CD4-positive, alpha-beta memory T cell (primary cell): Measurements from ENCODE around the gene ERG. TPM values are rescaled to one million over a fixed set of nuclear protein-coding genes. Genes with fewer than 3 reads are reported as not detected.

Experiments
- CTCF ChIA-PET: fragments of 350-600 bp; sonication (Branson Sonifier 250); formaldehyde crosslinking; loops from one replicate; lab custom pipeline; 2021; ENCODE audit warnings: inconsistent platforms; ENCODE audit not compliant: partially characterized antibody; lab: Charles Lee
- POLR2A ChIA-PET: fragments of 350-600 bp; sonication (Branson Sonifier 250); formaldehyde crosslinking; loops from one replicate; lab custom pipeline; 2021; ENCODE audit not compliant: partially characterized antibody; lab: Charles Lee
- DNase-seq, 5 donors: peaks; one replicate each; pipeline versions ENCODE4 v3.0.0 to v3.0.0-alpha.2; 2020 to 2022; ENCODE audit warnings: mixed read lengths in 1 of 5
- H3K27ac ChIP-seq: one replicate; pipeline ENCODE4 v1.7.0; 2013; ENCODE audit warnings: low read depth, low read length
- H3K27me3 ChIP-seq: 2 replicates; pipeline ENCODE4 v1.7.0; 2013; ENCODE audit warnings: mild to moderate bottlenecking, low read length, moderate library complexity; ENCODE audit not compliant: insufficient read depth
- H3K36me3 ChIP-seq: 2 replicates; pipeline ENCODE4 v1.7.0; 2013; ENCODE audit warnings: mild to moderate bottlenecking, low read length, moderate library complexity; ENCODE audit not compliant: insufficient read depth
- H3K4me1 ChIP-seq: 2 replicates; pipeline ENCODE4 v1.7.0; 2013; ENCODE audit warnings: mild to moderate bottlenecking, low read length, moderate library complexity; ENCODE audit not compliant: insufficient read depth
- H3K4me3 ChIP-seq, 2 donors: one replicate each; pipeline ENCODE4 v1.7.0; 2013; ENCODE audit warnings: low read length in 2 of 2, mild to moderate bottlenecking in 1 of 2
- H3K9me3 ChIP-seq, 2 donors: one replicate each; pipeline ENCODE4 v1.7.0; 2013; ENCODE audit warnings: low read length in 2 of 2, control low read depth in 1 of 2; ENCODE audit not compliant: control insufficient read depth in 1 of 2
- H3K27ac Mint-ChIP-seq, 7 donors: one replicate each; pipeline ENCODE4 v1.8.0; 2020 to 2021; ENCODE audit warnings: mixed read lengths in 7 of 7, mild to moderate bottlenecking in 6 of 7, inconsistent platforms in 3 of 7, moderate library complexity in 3 of 7
- H3K27me3 Mint-ChIP-seq, 2 donors: one replicate each; pipeline ENCODE4 v1.8.0; 2020 to 2021; ENCODE audit warnings: mixed read lengths in 2 of 2
- H3K36me3 Mint-ChIP-seq, 2 donors: one replicate each; pipeline ENCODE4 v1.8.0; 2020 to 2021; ENCODE audit warnings: mixed read lengths in 2 of 2, inconsistent platforms in 1 of 2, mild to moderate bottlenecking in 1 of 2
- H3K4me1 Mint-ChIP-seq, 4 donors: one replicate each; pipeline ENCODE4 v1.8.0; 2020 to 2021; ENCODE audit warnings: mixed read lengths in 4 of 4, mild to moderate bottlenecking in 1 of 4
- H3K4me3 Mint-ChIP-seq, 8 donors: one replicate each; pipeline ENCODE4 v1.8.0; 2020 to 2021; ENCODE audit warnings: mixed read lengths in 8 of 8, mild to moderate bottlenecking in 7 of 8, moderate library complexity in 6 of 8, inconsistent platforms in 3 of 8
- H3K9me3 Mint-ChIP-seq, 8 donors: one replicate each; pipeline ENCODE4 v1.8.0; 2020 to 2021; ENCODE audit warnings: mixed read lengths in 8 of 8, mild to moderate bottlenecking in 5 of 8, inconsistent platforms in 3 of 8, moderate library complexity in 1 of 8
- intact Hi-C: fragments of 100-400 bp; cut with micrococcal nuclease; formaldehyde crosslinking; loops from one replicate; pipeline ENCODE4 v1.15.1; 2023
- polyA plus RNA-seq, 2 donors: library from polyadenylated mRNA; unstranded; fragments of 300-500 nt; fragmentation: Illumina TruSeq; gene quantifications; one replicate each; pipeline ENCODE4 v1.2.3, GENCODE V29; 2021
- total RNA-seq, 2 experiments: library from RNA; stranded (reverse); gene quantifications; one replicate each; pipeline ENCODE4 v1.2.3, GENCODE V29; 2021

ERG gene
- total and polyA plus RNA-seq, 4 experiments from 2014 or later, result not detected

- ChIA-PET CTCF (no interaction called here), POLR2A (no interaction called here)
- Mint-ChIP-seq H3K27me3 (peaks cover 3 to 4% of the 10 kb centered on the region in 2 donors), H3K4me3 (no peak overlapping the region), H3K36me3 (no peaks in the 10 kb centered on the region), H3K4me1 (no peaks in the 10 kb centered on the region), H3K9me3 (no peaks in the 10 kb centered on the region), H3K27ac (no peak overlapping the region)
- H3K4me1 ChIP-seq, result no peaks in the 10 kb centered on the region
- no peaks in the 10 kb centered on the region for H3K36me3 ChIP-seq
- DNase-seq, result no peak
- no peaks in the 10 kb centered on the region for H3K9me3 ChIP-seq
- intact Hi-C loops, result no loop called here
- H3K4me3 ChIP-seq, result no peak overlapping the region
- H3K27me3 ChIP-seq, result no peaks in the 10 kb centered on the region
- H3K27ac ChIP-seq, result no peak overlapping the region
These were observed 50.7 kb downstream of the ERG start for GRCh38 chr21:38447611-38448010.

- CTCF ChIA-PET, result no interaction called here
- Mint-ChIP-seq H3K27ac (peak overlapping the region in 1 of 7 donors; percentile 3), H3K4me3 (no peak overlapping the region), H3K9me3 (no peaks in the 10 kb centered on the region), H3K36me3 (no peaks in the 10 kb centered on the region), H3K27me3 (peaks cover 4% of the 10 kb centered on the region in 2 donors), H3K4me1 (no peaks in the 10 kb centered on the region)
- POLR2A ChIA-PET, result no interaction called here
- Histone ChIP-seq H3K36me3 (no peaks in the 10 kb centered on the region), H3K4me1 (no peaks in the 10 kb centered on the region), H3K27me3 (no peaks in the 10 kb centered on the region), H3K27ac (no peak overlapping the region), H3K4me3 (no peak overlapping the region), H3K9me3 (no peaks in the 10 kb centered on the region)
- no peak for DNase-seq
- intact Hi-C loops, result no loop called here
These were observed 53.6 kb downstream of the ERG start for GRCh38 chr21:38444691-38445090.

GRCh38 chr21:38443110-38443509 is 55.2 kb downstream of the ERG start:
- Histone ChIP-seq H3K27me3 (no peaks in the 10 kb centered on the region), H3K27ac (no peak overlapping the region), H3K9me3 (no peaks in the 10 kb centered on the region), H3K4me3 (no peak overlapping the region), H3K36me3 (no peaks in the 10 kb centered on the region), H3K4me1 (no peaks in the 10 kb centered on the region)
- CTCF ChIA-PET, result no interaction called here
- Mint-ChIP-seq H3K27me3 (peaks cover 4 to 5% of the 10 kb centered on the region in 2 donors), H3K4me1 (no peaks in the 10 kb centered on the region), H3K36me3 (no peaks in the 10 kb centered on the region), H3K9me3 (peaks cover 0 to under 1% (median 0%) of the 10 kb centered on the region in 8 donors), H3K27ac (no peak overlapping the region), H3K4me3 (no peak overlapping the region)
- intact Hi-C loops, result no loop called here
- POLR2A ChIA-PET, result no interaction called here
- no peak for DNase-seq

GRCh38 chr21:38441153-38441552 is 57.1 kb downstream of the ERG start:
- Mint-ChIP-seq H3K36me3 (no peaks in the 10 kb centered on the region), H3K9me3 (peaks cover 0 to 2% (median 0%) of the 10 kb centered on the region in 8 donors), H3K27me3 (peaks cover 4 to 10% of the 10 kb centered on the region in 2 donors), H3K27ac (no peak overlapping the region), H3K4me1 (no peaks in the 10 kb centered on the region), H3K4me3 (no peak overlapping the region)
- Histone ChIP-seq H3K4me3 (no peak overlapping the region), H3K27me3 (no peaks in the 10 kb centered on the region), H3K27ac (no peak overlapping the region), H3K4me1 (no peaks in the 10 kb centered on the region), H3K9me3 (no peaks in the 10 kb centered on the region), H3K36me3 (no peaks in the 10 kb centered on the region)
- ChIA-PET CTCF (no interaction called here), POLR2A (no interaction called here)
- intact Hi-C loops, result no loop called here
- no peak for DNase-seq

GRCh38 chr21:38440746-38441145 is 57.5 kb downstream of the ERG start:
- Mint-ChIP-seq H3K36me3 (no peaks in the 10 kb centered on the region), H3K4me3 (no peak overlapping the region), H3K4me1 (no peaks in the 10 kb centered on the region), H3K27me3 (peaks cover 2 to 10% of the 10 kb centered on the region in 2 donors), H3K9me3 (peaks cover 0 to 2% (median 0%) of the 10 kb centered on the region in 8 donors), H3K27ac (no peak overlapping the region)
- H3K27ac ChIP-seq, result no peak overlapping the region
- H3K4me3 ChIP-seq, result no peak overlapping the region
- H3K27me3 ChIP-seq, result no peaks in the 10 kb centered on the region
- intact Hi-C loops, result no loop called here
- ChIA-PET POLR2A (no interaction called here), CTCF (no interaction called here)
- H3K9me3 ChIP-seq, result no peaks in the 10 kb centered on the region
- no peak for DNase-seq
- no peaks in the 10 kb centered on the region for H3K36me3 ChIP-seq
- H3K4me1 ChIP-seq, result no peaks in the 10 kb centered on the region

- Histone ChIP-seq H3K4me3 (no peak overlapping the region), H3K9me3 (no peaks in the 10 kb centered on the region), H3K27ac (no peak overlapping the region), H3K4me1 (no peaks in the 10 kb centered on the region), H3K36me3 (no peaks in the 10 kb centered on the region), H3K27me3 (no peaks in the 10 kb centered on the region)
- H3K9me3 Mint-ChIP-seq, result peaks cover 0 to 2% (median 0%) of the 10 kb centered on the region in 8 donors
- DNase-seq, result no peak
- ChIA-PET POLR2A (no interaction called here), CTCF (no interaction called here)
- H3K4me1 Mint-ChIP-seq, result no peaks in the 10 kb centered on the region
- no peaks in the 10 kb centered on the region for H3K36me3 Mint-ChIP-seq
- H3K27ac Mint-ChIP-seq, result no peak overlapping the region
- no peak overlapping the region for H3K4me3 Mint-ChIP-seq
- intact Hi-C loops, result no loop called here
- peaks cover 1 to 10% of the 10 kb centered on the region in 2 donors for H3K27me3 Mint-ChIP-seq
These were observed 58.3 kb downstream of the ERG start for GRCh38 chr21:38439957-38440356.

GRCh38 chr21:38439426-38439825 is 58.9 kb downstream of the ERG start:
- peaks cover 1 to 10% of the 10 kb centered on the region in 2 donors for H3K27me3 Mint-ChIP-seq
- no peak for DNase-seq
- no peak overlapping the region for H3K27ac ChIP-seq
- no peak overlapping the region for H3K4me3 Mint-ChIP-seq
- intact Hi-C loops, result no loop called here
- H3K36me3 Mint-ChIP-seq, result no peaks in the 10 kb centered on the region
- no peaks in the 10 kb centered on the region for H3K36me3 ChIP-seq
- ChIA-PET CTCF (no interaction called here), POLR2A (no interaction called here)
- H3K4me3 ChIP-seq, result no peak overlapping the region
- no peak overlapping the region for H3K27ac Mint-ChIP-seq
- H3K9me3 Mint-ChIP-seq, result peaks cover 0 to 2% (median 0%) of the 10 kb centered on the region in 8 donors
- no peaks in the 10 kb centered on the region for H3K9me3 ChIP-seq
- H3K27me3 ChIP-seq, result no peaks in the 10 kb centered on the region
- no peaks in the 10 kb centered on the region for H3K4me1 ChIP-seq
- H3K4me1 Mint-ChIP-seq, result no peaks in the 10 kb centered on the region

GRCh38 chr21:38438462-38438893 is 59.8 kb downstream of the ERG start:
- no peak overlapping the region for H3K4me3 Mint-ChIP-seq
- no peaks in the 10 kb centered on the region for H3K27me3 ChIP-seq
- H3K27me3 Mint-ChIP-seq, result peaks cover 1 to 13% of the 10 kb centered on the region in 2 donors
- H3K27ac ChIP-seq, result no peak overlapping the region
- no peak overlapping the region for H3K27ac Mint-ChIP-seq
- H3K4me3 ChIP-seq, result no peak overlapping the region
- H3K4me1 Mint-ChIP-seq, result no peaks in the 10 kb centered on the region
- no peaks in the 10 kb centered on the region for H3K36me3 ChIP-seq
- ChIA-PET POLR2A (no interaction called here), CTCF (no interaction called here)
- H3K36me3 Mint-ChIP-seq, result no peaks in the 10 kb centered on the region
- no peak for DNase-seq
- H3K9me3 ChIP-seq, result no peaks in the 10 kb centered on the region
- peaks cover 0 to 2% (median 0%) of the 10 kb centered on the region in 8 donors for H3K9me3 Mint-ChIP-seq
- H3K4me1 ChIP-seq, result no peaks in the 10 kb centered on the region
- intact Hi-C loops, result no loop called here
